ES-I3 (cell line): ENCODE measurements around the gene BIRC7.
A peak's percentile ranks its signal among the peaks of the same experiment; 100 is the strongest.

Experiments
- H3K36me3 ChIP-seq: 2 replicates; pipeline ENCODE4 v1.6.1; 2013; ENCODE audit warnings: mild to moderate bottlenecking, low read length, control low read depth, moderate library complexity; ENCODE audit not compliant: insufficient read depth
- H3K4me1 ChIP-seq: 2 replicates; pipeline ENCODE4 v1.6.1; 2013; ENCODE audit warnings: mild to moderate bottlenecking, control low read depth, low read length; ENCODE audit not compliant: insufficient read depth
- H3K9ac ChIP-seq: 2 replicates; pipeline ENCODE4 v1.6.1; 2013; ENCODE audit warnings: low read depth, mild to moderate bottlenecking, low read length, moderate library complexity
- H3K9me3 ChIP-seq: 2 replicates; pipeline ENCODE4 v1.6.1; 2013; ENCODE audit warnings: mild to moderate bottlenecking, low read length, moderate library complexity; ENCODE audit not compliant: control insufficient read depth, insufficient read depth

The BIRC7 gene

GRCh38 chr20:63235399-63235983 lies at the start of gene BIRC7:
BIRC7 (plus strand) TSS chr20:63235905; CDS start chr20:63236097, 192 bp downstream.
- Histone ChIP-seq H3K4me1 (peaks cover 15% of the 10 kb centered on the region; the same call in 1 of the 2 replicates), H3K36me3 (no peaks in the 10 kb centered on the region), H3K9me3 (no peaks in the 10 kb centered on the region), H3K9ac (peak within 1 kb of the TSS; percentile 19; the same call in 1 of the 2 replicates)

- no peak overlapping the region for H3K9ac ChIP-seq
- no peaks in the 10 kb centered on the region for H3K9me3 ChIP-seq
- no peaks in the 10 kb centered on the region for H3K4me1 ChIP-seq
- no peaks in the 10 kb centered on the region for H3K36me3 ChIP-seq
Measured at GRCh38 chr20:63186084-63186483, 49.6 kb upstream of the BIRC7 start.

GRCh38 chr20:63186528-63187316 lies 49.0 kb upstream of the BIRC7 start:
- Histone ChIP-seq H3K36me3 (no peaks in the 10 kb centered on the region), H3K4me1 (no peaks in the 10 kb centered on the region), H3K9ac (no peak overlapping the region), H3K9me3 (no peaks in the 10 kb centered on the region)

GRCh38 chr20:63187338-63188158 lies 48.2 kb upstream of the BIRC7 start:
- no peaks in the 10 kb centered on the region for H3K36me3 ChIP-seq
- H3K9me3 ChIP-seq: no peaks in the 10 kb centered on the region
- H3K9ac ChIP-seq: no peak overlapping the region
- H3K4me1 ChIP-seq: no peaks in the 10 kb centered on the region

DNA sequence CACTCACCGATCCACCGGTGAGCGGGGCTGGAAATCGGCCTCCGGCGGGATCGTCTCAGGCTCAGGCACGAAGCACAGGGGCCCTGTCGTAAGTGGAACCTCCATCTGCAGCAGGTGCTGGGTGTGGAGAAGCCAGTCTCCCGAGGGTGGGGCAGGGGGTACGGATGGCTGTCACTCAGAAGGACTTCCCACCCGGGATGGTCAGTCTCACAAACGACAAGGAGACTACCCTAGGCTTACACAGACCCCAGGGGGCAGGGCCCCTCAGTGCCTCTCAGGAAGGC lies 47.6 kb upstream of the BIRC7 start:
- Histone ChIP-seq H3K9ac (no peak overlapping the region), H3K36me3 (no peaks in the 10 kb centered on the region), H3K4me1 (no peaks in the 10 kb centered on the region)

GRCh38 chr20:63188641-63189321 lies 46.9 kb upstream of the BIRC7 start:
- no peaks in the 10 kb centered on the region for H3K9me3 ChIP-seq
- no peaks in the 10 kb centered on the region for H3K36me3 ChIP-seq
- no peaks in the 10 kb centered on the region for H3K4me1 ChIP-seq
- H3K9ac ChIP-seq: no peak overlapping the region

More for the DNA sequence above, 47.6 kb upstream of the BIRC7 start:
- no peaks in the 10 kb centered on the region for H3K9me3 ChIP-seq

DNA sequence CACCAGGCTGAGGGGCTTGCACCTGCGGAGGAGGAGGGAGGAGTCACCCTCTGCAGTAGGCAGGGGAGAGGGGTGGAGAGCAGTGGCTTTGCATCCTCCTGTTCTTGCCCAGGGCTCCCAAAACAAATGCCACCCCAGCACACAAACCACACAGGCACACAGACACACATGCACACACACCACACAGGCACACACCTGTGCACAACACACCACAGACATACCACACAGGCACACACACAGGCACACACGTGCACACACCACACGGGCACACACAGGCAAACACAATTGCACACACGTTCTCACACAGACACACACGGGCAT lies 46.4 kb upstream of the BIRC7 start:
- Histone ChIP-seq H3K9me3 (no peaks in the 10 kb centered on the region), H3K4me1 (no peaks in the 10 kb centered on the region), H3K36me3 (no peaks in the 10 kb centered on the region), H3K9ac (no peak overlapping the region)

- Histone ChIP-seq H3K4me1 (no peaks in the 10 kb centered on the region), H3K9me3 (no peaks in the 10 kb centered on the region), H3K9ac (no peak overlapping the region), H3K36me3 (0 out of 2 replicates have a peak, but pooled peaks cover 1% of the 10 kb centered on the region)
Measured at GRCh38 chr20:63189846-63190559, 45.7 kb upstream of the BIRC7 start.

GRCh38 chr20:63190828-63191227 lies 44.9 kb upstream of the BIRC7 start:
- 0 out of 2 replicates have a peak, but pooled peaks cover 5% of the 10 kb centered on the region for H3K36me3 ChIP-seq
- H3K9me3 ChIP-seq: no peaks in the 10 kb centered on the region
- no peaks in the 10 kb centered on the region for H3K4me1 ChIP-seq
- H3K9ac ChIP-seq: no peak overlapping the region

DNA sequence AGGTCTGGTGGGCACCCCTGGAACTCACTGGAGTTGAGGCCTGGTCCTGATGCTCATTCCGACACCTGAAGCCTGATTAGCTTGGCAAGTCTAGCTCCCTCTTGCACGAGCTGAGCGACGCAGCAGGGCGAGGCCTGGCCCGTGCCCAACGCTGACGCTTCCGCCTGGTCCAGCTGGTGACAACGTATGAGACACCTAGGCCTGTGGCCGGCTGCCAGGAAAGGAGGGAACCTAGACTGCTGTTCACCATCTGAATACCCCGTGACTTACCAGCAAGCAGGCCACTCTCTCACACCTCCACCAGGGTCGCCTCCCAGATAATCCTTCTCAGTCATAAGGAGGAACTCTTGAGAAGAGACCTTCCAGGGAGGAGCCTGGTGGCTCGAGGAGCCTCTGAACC lies 44.3 kb upstream of the BIRC7 start:
- H3K4me1 ChIP-seq: no peaks in the 10 kb centered on the region
- 0 out of 2 replicates have a peak, but pooled peaks cover 5% of the 10 kb centered on the region for H3K36me3 ChIP-seq
- H3K9me3 ChIP-seq: no peaks in the 10 kb centered on the region
- H3K9ac ChIP-seq: no peak overlapping the region

- Histone ChIP-seq H3K4me1 (no peaks in the 10 kb centered on the region), H3K9ac (no peak overlapping the region), H3K36me3 (0 out of 2 replicates have a peak, but pooled peaks cover 5% of the 10 kb centered on the region), H3K9me3 (no peaks in the 10 kb centered on the region)
Measured at GRCh38 chr20:63192721-63193120, 43.0 kb upstream of the BIRC7 start.

DNA sequence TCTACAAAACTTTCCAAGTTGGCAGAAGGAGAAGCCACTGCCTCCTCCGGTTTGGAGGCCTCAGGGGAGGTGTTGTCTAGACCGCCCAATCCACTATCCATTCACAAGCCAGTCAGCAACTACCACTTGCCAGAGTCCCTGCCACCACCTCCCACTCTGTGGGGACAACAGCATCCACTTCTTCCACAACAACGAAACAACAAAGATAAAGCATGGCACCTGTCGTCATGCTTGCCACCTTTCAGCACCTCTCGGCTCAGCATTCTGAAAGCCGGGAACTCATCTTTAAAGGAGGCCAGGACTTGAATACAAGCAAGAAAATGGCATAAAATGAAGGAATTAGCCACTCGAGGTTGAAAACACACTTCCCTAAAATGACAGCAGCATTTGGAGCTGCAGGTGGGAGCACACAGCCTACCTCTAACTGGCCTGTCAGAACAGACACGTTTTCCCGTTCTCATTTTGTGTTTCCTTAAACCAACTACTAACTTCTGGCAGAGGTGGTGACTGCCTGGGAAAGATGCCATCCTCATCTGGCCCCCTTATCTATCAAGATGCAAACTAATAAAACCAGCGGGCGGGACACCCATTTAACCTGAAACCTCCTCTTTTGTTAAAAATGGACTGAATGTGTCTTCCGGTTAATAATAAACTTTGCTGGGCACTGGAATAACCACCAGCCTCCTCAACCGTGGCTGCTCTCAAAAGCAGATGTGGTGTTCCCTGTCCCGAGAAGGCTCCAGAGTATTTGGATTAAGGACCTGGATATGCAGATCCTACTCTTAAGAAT lies 41.5 kb upstream of the BIRC7 start:
- H3K9ac ChIP-seq: no peak overlapping the region
- H3K36me3 ChIP-seq: peaks cover 9% of the 10 kb centered on the region; the same call in 1 of the 2 replicates
- H3K9me3 ChIP-seq: no peaks in the 10 kb centered on the region
- H3K4me1 ChIP-seq: no peaks in the 10 kb centered on the region

DNA sequence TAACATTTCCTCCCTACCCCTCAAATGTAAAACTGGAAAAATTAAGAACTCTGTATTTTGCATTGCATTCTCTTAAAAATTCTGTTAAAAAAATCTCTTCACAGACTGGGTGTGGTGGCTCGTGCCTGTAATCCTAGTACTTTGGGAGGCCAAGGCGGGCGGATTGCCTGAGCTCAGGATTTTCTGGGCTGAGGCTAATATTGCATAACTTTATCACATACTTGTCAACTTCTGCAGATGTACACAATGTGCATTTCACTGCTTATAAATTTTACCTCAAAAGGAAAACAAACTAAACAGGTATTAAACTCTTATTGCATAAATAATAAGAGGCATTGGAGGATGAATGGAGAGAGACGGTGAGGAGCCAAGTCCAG lies 40.9 kb upstream of the BIRC7 start:
- peaks cover 9% of the 10 kb centered on the region; the same call in 1 of the 2 replicates for H3K36me3 ChIP-seq
- H3K9me3 ChIP-seq: no peaks in the 10 kb centered on the region
- no peaks in the 10 kb centered on the region for H3K4me1 ChIP-seq
- H3K9ac ChIP-seq: no peak overlapping the region
